HCT116 (cell line): ENCODE measurements around the gene ICE1. TPM values are rescaled to one million over a fixed set of nuclear protein-coding genes. Genes with fewer than 3 reads are reported as not detected.

Experiments
- ATAC-seq: fragments of 200-7000 bp; cut with Tn5 transposase; 2 replicates; pipeline ENCODE4 v1.9.1; 2020; ENCODE audit warnings: mild to moderate bottlenecking, moderate library complexity
- BruUV-seq: library from RNA; stranded (reverse); fragments of 400-500 nt; replicated peaks from 2 replicates; lab custom pipeline; 2021; lab: Mats Ljungman, UMichigan
- CTCF ChIA-PET: fragments of 300-600 bp; sonication (Branson Sonifier 250); formaldehyde crosslinking; loops from one replicate; lab custom pipeline; 2021; ENCODE audit warnings: antibody characterized with exemption; lab: Charles Lee
- POLR2A ChIA-PET: fragments of 300-600, 350-600 bp; sonication (Branson Sonifier 250); formaldehyde crosslinking; loops from one replicate; lab custom pipeline; 2021; ENCODE audit warnings: antibody characterized with exemption; lab: Charles Lee
- RAD21 ChIA-PET, 2 experiments: fragments of 300-600 bp; sonication (Branson Sonifier 250); formaldehyde crosslinking; loops; one replicate each; lab custom pipeline; 2023; ENCODE audit warnings: low total read pairs in 2 of 2; ENCODE audit not compliant: uncharacterized antibody in 2 of 2, unreplicated experiment in 2 of 2, low non-redundant PET in 1 of 2; lab: Charles Lee
- DNase-seq: peaks from one replicate; pipeline ENCODE4 v3.0.0-alpha.2; 2010; ENCODE audit warnings: low read depth, low spot score
- H2AFZ ChIP-seq: fragments of 200-600 bp; shearing (Covaris generic), sonication (generic); 2 replicates; pipeline ENCODE4 v1.6.1; 2017; ENCODE audit warnings: low read depth, mixed run types, mixed read lengths, antibody characterized with exemption, low read length; ENCODE audit not compliant: poor library complexity, severe bottlenecking
- H3K27ac ChIP-seq: 2 replicates; pipeline ENCODE4 v1.5.1; 2012; ENCODE audit warnings: low read depth, low read length
- H3K27me3 ChIP-seq: fragments of 200-600 bp; sonication (generic); 2 replicates; pipeline ENCODE4 v1.6.1; 2016; ENCODE audit warnings: mixed run types, low read length, mixed read lengths; ENCODE audit not compliant: insufficient read depth
- H3K36me3 ChIP-seq, 2 experiments: fragments of 200-500 bp in 1 of 2; fragments of 200-600 bp in 1 of 2; sonication (Bioruptor generic) in 1 of 2; sonication (generic) in 1 of 2; 2 replicates each; pipeline versions ENCODE4 v1.5.1 to v1.6.1; 2014 to 2016; ENCODE audit warnings: low read length in 2 of 2, inconsistent platforms in 1 of 2, mixed read lengths in 1 of 2, mixed run types in 1 of 2; ENCODE audit not compliant: insufficient read depth in 2 of 2, control insufficient read depth in 1 of 2
- H3K4me1 ChIP-seq, 2 experiments: fragments of 200-600 bp in 1 of 2; sonication (generic) in 1 of 2; 2 replicates each; pipeline versions ENCODE4 v1.5.1 to v1.6.1; 2012 to 2017; ENCODE audit warnings: low read length in 2 of 2, inconsistent platforms in 1 of 2, mild to moderate bottlenecking in 1 of 2, mixed read lengths in 1 of 2, mixed run types in 1 of 2, moderate library complexity in 1 of 2; ENCODE audit not compliant: insufficient read depth in 2 of 2, control insufficient read depth in 1 of 2
- H3K4me2 ChIP-seq: fragments of 200-600 bp; sonication (generic); 2 replicates; pipeline ENCODE4 v1.6.1; 2017; ENCODE audit warnings: mixed run types, low read length, mixed read lengths
- H3K4me3 ChIP-seq, 2 experiments: fragments of 200-600 bp in 1 of 2; sonication (generic) in 1 of 2; replicated peaks in 1 of 2; 2 replicates each; pipeline ENCODE4 v1.5.1; 2011 to 2016; ENCODE audit warnings: low read length in 2 of 2, control low read depth in 1 of 2, low read depth in 1 of 2, mild to moderate bottlenecking in 1 of 2, mixed read lengths in 1 of 2, mixed run types in 1 of 2
- H3K79me2 ChIP-seq: fragments of 200-600 bp; sonication (generic); 2 replicates; pipeline ENCODE4 v1.6.1; 2017; ENCODE audit warnings: mild to moderate bottlenecking, mixed run types, low read length, moderate library complexity, mixed read lengths; ENCODE audit not compliant: insufficient read depth
- H3K9ac ChIP-seq: fragments of 200-600 bp; sonication (generic); 2 replicates; pipeline ENCODE4 v1.6.1; 2016; ENCODE audit warnings: low read length, mixed read lengths
- H3K9me2 ChIP-seq: fragments of 200-600 bp; sonication (generic), shearing (Covaris generic); 2 replicates; pipeline ENCODE4 v1.6.1; 2017; ENCODE audit warnings: mixed run types, mild to moderate bottlenecking, moderate library complexity; ENCODE audit not compliant: insufficient read depth
- H3K9me3 ChIP-seq, 2 experiments: fragments of 200-500 bp in 1 of 2; fragments of 200-600 bp in 1 of 2; sonication (Bioruptor generic) in 1 of 2; sonication (generic) in 1 of 2; 2 replicates each; pipeline ENCODE4 v1.6.1; 2014 to 2017; ENCODE audit warnings: low read length in 2 of 2, mixed read lengths in 2 of 2, inconsistent platforms in 1 of 2, low read depth in 1 of 2, mild to moderate bottlenecking in 1 of 2, mixed run types in 1 of 2, moderate library complexity in 1 of 2; ENCODE audit not compliant: control insufficient read depth in 1 of 2, insufficient read depth in 1 of 2
- H4K20me1 ChIP-seq: fragments of 200-600 bp; sonication (generic), shearing (Covaris generic); 2 replicates; pipeline ENCODE4 v1.6.1; 2017; ENCODE audit warnings: mixed run types, mild to moderate bottlenecking, moderate library complexity; ENCODE audit not compliant: insufficient read depth
- EGR1 ChIP-seq: IDR thresholded peaks from 2 replicates; pipeline ENCODE4 v1.6.1; 2012; ENCODE audit warnings: low read depth
- EZH2phosphoT487 ChIP-seq: fragments of 200-600 bp; IDR thresholded peaks from 2 replicates; pipeline ENCODE4 v1.6.1; 2018; ENCODE audit warnings: antibody characterized with exemption, borderline replicate concordance
- FOSL1 ChIP-seq: IDR thresholded peaks from 2 replicates; pipeline ENCODE4 v1.6.1; 2012; ENCODE audit warnings: low read depth
- JUND ChIP-seq: IDR thresholded peaks from 2 replicates; pipeline ENCODE4 v1.6.1; 2012
- MAX ChIP-seq: IDR thresholded peaks from 2 replicates; pipeline ENCODE4 v1.6.1; 2012
- POLR2A ChIP-seq: IDR thresholded peaks from 2 replicates; pipeline ENCODE4 v1.7.0; 2011; ENCODE audit warnings: borderline replicate concordance; ENCODE audit not compliant: insufficient read depth, insufficient read length; ENCODE audit errors: extremely low read depth
- SP1 ChIP-seq: IDR thresholded peaks from 2 replicates; pipeline ENCODE4 v1.6.1; 2012; ENCODE audit warnings: low read depth
- TCF7L2 ChIP-seq: IDR thresholded peaks from 2 replicates; pipeline ENCODE4 v1.7.0; 2011; ENCODE audit warnings: borderline replicate concordance, inconsistent platforms; ENCODE audit not compliant: insufficient read depth, insufficient read length; ENCODE audit errors: extremely low read depth
- intact Hi-C: fragments of 100-400 bp; cut with micrococcal nuclease; formaldehyde crosslinking; loops from 2 replicates; pipeline ENCODE4 v1.10.0; 2022
- total RNA-seq: library from RNA; stranded (reverse); gene quantifications from one replicate; pipeline ENCODE4 v1.2.1, GENCODE V29; 2021; ENCODE audit not compliant: unreplicated experiment

The ICE1 gene
- total RNA-seq, 1 experiment from 2014 or later, result 30.0 TPM

GRCh38 chr5:5418006-5418405 lies 4.5 kb upstream of the ICE1 start:
- Histone ChIP-seq H3K27ac (no peak overlapping the region), H3K79me2 (peaks cover 5% of the 10 kb centered on the region), H4K20me1 (no peaks in the 10 kb centered on the region), H3K4me1 (peaks cover 9 to 19% of the 10 kb centered on the region in 2 experiments; a peak in 3 of 4 replicates), H3K4me2 (no peak overlapping the region), H2AFZ (no peak overlapping the region), H3K27me3 (no peaks in the 10 kb centered on the region), H3K4me3 (no peak overlapping the region), H3K9me3 (no peaks in the 10 kb centered on the region), H3K9ac (no peak overlapping the region), H3K9me2 (no peaks in the 10 kb centered on the region), H3K36me3 (no peaks in the 10 kb centered on the region; a peak in 1 of 4 replicates)
- ChIA-PET POLR2A (no interaction called here), RAD21 (interaction anchor here in 1 of 2 experiments (0.6 kb wide), 1 partner anchor 47 kb away, joined by 6 read pairs; no protein-coding TSS in a partner anchor), CTCF (interaction anchor here (1.3 to 2.8 kb wide), 4 partner anchors 22 to 550 kb away, joined by 3 to 14 read pairs (median 7); no protein-coding TSS in a partner anchor)
- ATAC-seq (no peak), DNase-seq (no peak)
- no peak for TF ChIP-seq SP1
- intact Hi-C loops, result no loop called here
- BruUV-seq, result no TSS peak

GRCh38 chr5:5418764-5419163 lies 3.7 kb upstream of the ICE1 start:
- Histone ChIP-seq H3K79me2 (peaks cover 12% of the 10 kb centered on the region), H3K4me3 (no peak overlapping the region), H3K36me3 (no peaks in the 10 kb centered on the region; a peak in 1 of 4 replicates), H3K9ac (no peak overlapping the region), H3K9me2 (no peaks in the 10 kb centered on the region), H3K4me2 (peak overlapping the region; percentile 20), H3K4me1 (peaks cover 12 to 23% of the 10 kb centered on the region in 2 experiments; a peak in 3 of 4 replicates), H4K20me1 (no peaks in the 10 kb centered on the region), H3K27ac (no peak overlapping the region), H3K9me3 (no peaks in the 10 kb centered on the region), H2AFZ (no peak overlapping the region), H3K27me3 (no peaks in the 10 kb centered on the region)
- intact Hi-C loops, result loop anchor here (1.0 kb wide), 3 partner anchors 277 to 550 kb away; no protein-coding TSS in a partner anchor
- ATAC-seq (no peak), DNase-seq (no peak)
- ChIA-PET RAD21 (interaction anchor here in 1 of 2 experiments (0.6 kb wide), 1 partner anchor 48 kb away, joined by 6 read pairs; no protein-coding TSS in a partner anchor), CTCF (interaction anchor here (0.7 to 2.8 kb wide), 6 partner anchors 23 to 539 kb away, joined by 3 to 14 read pairs (median 4); partner anchors contain the start of gene ADAMTS16), POLR2A (interaction anchor here (1.1 kb wide), 1 partner anchor 274 kb away, joined by 3 read pairs; no protein-coding TSS in a partner anchor)
- BruUV-seq, result no TSS peak
- TF ChIP-seq FOSL1 (no peak), MAX (no peak), EZH2phosphoT487 (no peak), EGR1 (no peak), TCF7L2 (no peak), JUND (no peak), POLR2A (no peak)
